Mesenchymal stem cell (in vitro differentiated cells and primary cell): ENCODE measurements around the gene STX1B.

Source experiments
- DNase-seq: peaks from one replicate; pipeline ENCODE4 v3.0.0-alpha.2; 2013
- H2AFZ ChIP-seq: one replicate; pipeline ENCODE4 v1.6.1; 2013; ENCODE audit warnings: low read depth, mild to moderate bottlenecking, control low read depth, inconsistent platforms, low read length, moderate library complexity
- H2AK5ac ChIP-seq: 2 replicates; pipeline ENCODE4 v1.6.1; 2013; ENCODE audit warnings: low read length, moderate library complexity, mild to moderate bottlenecking, inconsistent platforms; ENCODE audit not compliant: severe bottlenecking
- H2BK120ac ChIP-seq: one replicate; pipeline ENCODE4 v1.6.1; 2013; ENCODE audit warnings: low read depth, mild to moderate bottlenecking, inconsistent platforms, low read length, moderate library complexity
- H2BK12ac ChIP-seq, 2 experiments: one replicate each; pipeline ENCODE4 v1.6.1; 2013; ENCODE audit warnings: inconsistent platforms in 2 of 2, low read length in 2 of 2, mild to moderate bottlenecking in 2 of 2, moderate library complexity in 2 of 2, control low read depth in 1 of 2
- H2BK15ac ChIP-seq: one replicate; pipeline ENCODE4 v1.6.1; 2013; ENCODE audit warnings: mild to moderate bottlenecking, low read depth, inconsistent platforms; ENCODE audit not compliant: poor library complexity, severe bottlenecking
- H2BK5ac ChIP-seq: 2 replicates; pipeline ENCODE4 v1.6.1; 2013; ENCODE audit warnings: low read depth, mild to moderate bottlenecking, low read length, control low read depth, inconsistent platforms; ENCODE audit not compliant: poor library complexity, severe bottlenecking
- H3K14ac ChIP-seq, 2 experiments: one replicate each; pipeline ENCODE4 v1.6.1; 2013; ENCODE audit warnings: inconsistent platforms in 2 of 2, low read length in 2 of 2, control low read depth in 1 of 2, mild to moderate bottlenecking in 1 of 2, moderate library complexity in 1 of 2
- H3K18ac ChIP-seq, 2 experiments: one replicate each; pipeline ENCODE4 v1.6.1; 2013; ENCODE audit warnings: inconsistent platforms in 2 of 2, low read length in 2 of 2, control low read depth in 1 of 2, low read depth in 1 of 2, mild to moderate bottlenecking in 1 of 2
- H3K23ac ChIP-seq, 2 experiments: one replicate each; pipeline ENCODE4 v1.6.1; 2013; ENCODE audit warnings: inconsistent platforms in 2 of 2, low read length in 2 of 2, mild to moderate bottlenecking in 2 of 2, moderate library complexity in 2 of 2, control low read depth in 1 of 2
- H3K27ac ChIP-seq: 2 replicates; pipeline ENCODE4 v1.5.1; 2013; ENCODE audit warnings: mild to moderate bottlenecking, moderate library complexity, low read length, control low read depth, inconsistent platforms; ENCODE audit not compliant: poor library complexity, severe bottlenecking
- H3K27me3 ChIP-seq, 2 experiments: 2 replicates each; pipeline versions ENCODE4 v1.6.1 to v1.7.0; 2013; ENCODE audit warnings: low read length in 2 of 2, mild to moderate bottlenecking in 2 of 2, moderate library complexity in 2 of 2, control low read depth in 1 of 2, inconsistent platforms in 1 of 2; ENCODE audit not compliant: control insufficient read depth in 1 of 2, insufficient read depth in 1 of 2
- H3K36me3 ChIP-seq, 2 experiments: 2 replicates each; pipeline versions ENCODE4 v1.6.1 to v1.7.0; 2013; ENCODE audit warnings: low read length in 2 of 2, control low read depth in 1 of 2, inconsistent platforms in 1 of 2, low read depth in 1 of 2, mild to moderate bottlenecking in 1 of 2; ENCODE audit not compliant: insufficient read depth in 2 of 2, control insufficient read depth in 1 of 2
- H3K4ac ChIP-seq, 2 experiments: one replicate each; pipeline ENCODE4 v1.6.1; 2013; ENCODE audit warnings: inconsistent platforms in 2 of 2, low read length in 2 of 2, mild to moderate bottlenecking in 2 of 2, moderate library complexity in 2 of 2, control low read depth in 1 of 2, low read depth in 1 of 2
- H3K4me1 ChIP-seq: 2 replicates; pipeline ENCODE4 v1.6.1; 2013; ENCODE audit warnings: low read depth, low read length, control low read depth; ENCODE audit not compliant: control insufficient read depth, insufficient read depth
- H3K4me2 ChIP-seq: 2 replicates; pipeline ENCODE4 v1.6.1; 2013; ENCODE audit warnings: low read length, mild to moderate bottlenecking, inconsistent platforms; ENCODE audit not compliant: poor library complexity, severe bottlenecking
- H3K4me3 ChIP-seq, 2 experiments: 2 replicates each; pipeline versions ENCODE4 v1.5.1 to v1.7.0; 2013; ENCODE audit warnings: low read length in 2 of 2, mild to moderate bottlenecking in 2 of 2, control low read depth in 1 of 2, low read depth in 1 of 2; ENCODE audit not compliant: insufficient read depth in 1 of 2
- H3K79me1 ChIP-seq: replicated peaks from 2 replicates; pipeline ENCODE4 v1.6.1; 2013; ENCODE audit warnings: mild to moderate bottlenecking, control low read depth, low read length, inconsistent platforms; ENCODE audit not compliant: poor library complexity, severe bottlenecking
- H3K9ac ChIP-seq: 2 replicates; pipeline ENCODE4 v1.7.0; 2013; ENCODE audit warnings: mild to moderate bottlenecking, low read length, moderate library complexity
- H3K9me3 ChIP-seq: 2 replicates; pipeline ENCODE4 v1.7.0; 2013; ENCODE audit warnings: mild to moderate bottlenecking, low read length; ENCODE audit not compliant: control insufficient read depth
- H4K8ac ChIP-seq: one replicate; pipeline ENCODE4 v1.6.1; 2013; ENCODE audit warnings: inconsistent platforms, mild to moderate bottlenecking, low read length, moderate library complexity
- H4K91ac ChIP-seq: one replicate; pipeline ENCODE4 v1.6.1; 2013; ENCODE audit warnings: mild to moderate bottlenecking, low read length, inconsistent platforms
- WGBS: methylation state at CpG from one replicate; pipeline ENCODE4 v1.1.7; 2013; ENCODE audit warnings: mixed read lengths; 5-methylcytosine and 5-hydroxymethylcytosine counted together

The STX1B gene

DNA sequence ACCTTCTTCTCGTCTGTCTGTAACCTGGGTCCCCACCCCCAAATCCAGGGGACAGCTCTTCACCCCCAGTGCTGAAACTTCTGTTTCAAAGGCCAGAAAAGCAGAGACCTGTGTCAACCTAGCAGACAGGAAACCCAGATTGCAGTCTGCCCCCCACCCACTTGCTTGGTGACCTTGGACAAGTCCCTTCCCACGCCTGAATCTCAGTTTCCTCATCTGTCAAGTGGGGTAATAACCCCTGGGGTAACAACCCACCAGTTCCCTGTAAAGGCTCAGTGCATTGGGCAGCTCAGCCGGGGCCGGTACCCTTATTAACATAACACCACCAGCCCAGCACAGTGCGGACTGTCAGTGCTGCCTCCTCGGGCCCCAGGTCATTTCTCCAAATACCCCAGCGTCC lies 1.3 kb downstream of the STX1B start:
- H3K4me2 ChIP-seq, result peak overlapping the region; percentile 28
- DNase-seq, result no peak
- H2BK120ac ChIP-seq, result no peak overlapping the region
- H3K36me3 ChIP-seq, result no peaks in the 10 kb centered on the region
- no peak overlapping the region for H2AFZ ChIP-seq
- H3K27me3 ChIP-seq, result peaks cover 5 to 17% of the 10 kb centered on the region in 2 experiments
- H4K8ac ChIP-seq, result no peak overlapping the region
- no peak overlapping the region for H3K23ac ChIP-seq
- no peak overlapping the region for H4K91ac ChIP-seq
- H3K14ac ChIP-seq, result no peak overlapping the region
- no peak overlapping the region for H3K4ac ChIP-seq
- peak overlapping the region in 1 of 2 experiments; percentile 78 for H3K4me3 ChIP-seq
- H2BK15ac ChIP-seq, result peak overlapping the region; percentile 68
- 84% methylated on average over 7 of the region's 7 CpGs for WGBS
- peaks cover 34% of the 10 kb centered on the region for H3K4me1 ChIP-seq
- peak overlapping the region; percentile 58 for H2AK5ac ChIP-seq
- no peak overlapping the region for H3K27ac ChIP-seq
- no peak overlapping the region for H3K18ac ChIP-seq
- H3K9ac ChIP-seq, result peak overlapping the region; percentile 72
- H3K9me3 ChIP-seq, result no peaks in the 10 kb centered on the region
- H2BK12ac ChIP-seq, result no peak overlapping the region
- H2BK5ac ChIP-seq, result no peak overlapping the region
- peaks cover 7% of the 10 kb centered on the region for H3K79me1 ChIP-seq

DNA sequence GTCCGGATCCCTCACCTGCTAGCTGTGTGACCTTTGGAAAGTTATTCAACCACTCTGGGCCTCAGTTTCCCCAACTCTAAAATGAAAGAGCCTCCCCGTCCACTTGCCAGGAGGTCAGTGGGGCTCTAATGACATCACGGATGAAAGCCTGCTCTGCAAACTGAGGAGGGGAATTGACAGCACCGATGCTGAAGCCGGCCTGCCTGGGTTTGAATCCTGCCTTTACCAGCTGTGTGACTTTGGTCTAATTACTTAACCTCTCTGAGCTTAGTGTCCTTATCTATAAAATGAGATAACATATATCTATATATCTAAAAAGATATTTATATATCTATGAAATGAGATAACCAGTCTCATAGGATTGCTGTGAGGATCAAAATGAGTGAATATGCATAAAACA lies 1.9 kb downstream of the STX1B start:
- Histone ChIP-seq H3K14ac (no peak overlapping the region), H3K4me2 (no peak overlapping the region), H3K23ac (no peak overlapping the region), H2AFZ (no peak overlapping the region), H2BK12ac (no peak overlapping the region), H2BK5ac (no peak overlapping the region), H3K79me1 (peaks cover 7% of the 10 kb centered on the region), H3K18ac (no peak overlapping the region), H4K91ac (no peak overlapping the region), H3K4me1 (peaks cover 34% of the 10 kb centered on the region), H4K8ac (no peak overlapping the region), H3K9me3 (no peaks in the 10 kb centered on the region), H3K27ac (no peak overlapping the region), H3K4ac (no peak overlapping the region), H3K36me3 (no peaks in the 10 kb centered on the region), H3K27me3 (peaks cover 5 to 17% of the 10 kb centered on the region in 2 experiments), H2BK120ac (no peak overlapping the region), H2BK15ac (no peak overlapping the region), H2AK5ac (peak overlapping the region; percentile 11), H3K4me3 (no peak overlapping the region), H3K9ac (peak overlapping the region; percentile 72)
- WGBS, result 88% methylated on average over 5 of the region's 5 CpGs
- no peak for DNase-seq

DNA sequence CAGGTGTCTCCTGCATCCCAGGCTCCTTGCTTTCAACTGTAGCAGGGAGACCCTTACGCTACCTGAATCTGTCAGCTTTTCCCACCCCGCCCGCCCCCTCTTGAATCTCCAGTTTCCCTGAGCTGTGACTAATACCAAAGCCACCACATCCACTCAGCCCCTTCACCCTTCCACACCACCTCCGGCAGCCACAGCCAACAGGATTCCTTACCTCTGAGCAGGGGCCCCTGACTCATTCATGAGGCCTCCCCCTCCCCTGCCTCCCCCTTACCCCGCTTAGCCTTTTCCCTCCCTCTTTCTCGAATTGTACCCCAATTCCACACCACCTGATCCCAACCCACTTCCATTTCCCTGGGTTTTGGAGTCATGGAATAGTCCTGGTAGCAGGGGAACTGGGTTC lies 2.3 kb downstream of the STX1B start:
- Histone ChIP-seq H3K4me1 (peaks cover 35% of the 10 kb centered on the region), H3K9me3 (no peaks in the 10 kb centered on the region), H3K4me3 (no peak overlapping the region), H3K9ac (peak overlapping the region; percentile 57), H3K27me3 (peaks cover 5 to 17% of the 10 kb centered on the region in 2 experiments), H4K91ac (no peak overlapping the region), H3K4me2 (no peak overlapping the region), H2BK120ac (no peak overlapping the region), H2AFZ (no peak overlapping the region), H3K18ac (no peak overlapping the region), H3K79me1 (peaks cover 9% of the 10 kb centered on the region), H2BK12ac (no peak overlapping the region), H2AK5ac (peak overlapping the region; percentile 11), H2BK15ac (no peak overlapping the region), H3K4ac (no peak overlapping the region), H4K8ac (no peak overlapping the region), H3K23ac (no peak overlapping the region), H3K36me3 (no peaks in the 10 kb centered on the region), H2BK5ac (no peak overlapping the region), H3K14ac (no peak overlapping the region), H3K27ac (no peak overlapping the region)
- 28% methylated on average over 6 of the region's 6 CpGs for WGBS
- DNase-seq, result peak; percentile 62

DNA sequence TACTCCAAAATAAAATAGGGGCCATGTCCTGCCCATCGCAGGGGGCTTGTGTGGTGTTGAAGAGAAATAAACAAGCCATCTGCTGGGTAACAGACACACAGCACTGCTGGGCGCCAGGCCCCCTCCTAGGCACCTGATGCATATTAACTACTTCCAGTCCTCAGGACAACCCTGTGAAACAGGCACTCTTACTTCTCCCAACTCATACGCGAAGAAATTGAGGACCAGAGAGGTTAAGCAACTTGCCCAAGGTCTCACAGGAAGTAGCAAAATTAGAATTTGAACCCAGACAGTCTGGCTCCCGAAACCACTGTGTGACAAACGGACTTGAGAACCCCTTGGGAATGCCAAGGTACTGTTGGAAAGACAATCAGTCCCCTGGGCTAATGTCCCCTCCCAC lies 2.8 kb downstream of the STX1B start:
- Histone ChIP-seq H3K18ac (no peak overlapping the region), H2BK120ac (no peak overlapping the region), H3K36me3 (no peaks in the 10 kb centered on the region), H2AK5ac (peak overlapping the region; percentile 77), H2AFZ (no peak overlapping the region), H4K8ac (no peak overlapping the region), H3K27ac (no peak overlapping the region), H2BK15ac (no peak overlapping the region), H3K9ac (no peak overlapping the region), H3K4me1 (peaks cover 38% of the 10 kb centered on the region), H3K27me3 (peaks cover 5 to 17% of the 10 kb centered on the region in 2 experiments), H2BK12ac (no peak overlapping the region), H3K23ac (no peak overlapping the region), H3K14ac (no peak overlapping the region), H3K4ac (no peak overlapping the region), H4K91ac (no peak overlapping the region), H2BK5ac (no peak overlapping the region), H3K4me2 (no peak overlapping the region), H3K9me3 (no peaks in the 10 kb centered on the region), H3K4me3 (no peak overlapping the region), H3K79me1 (peaks cover 9% of the 10 kb centered on the region)
- WGBS, result 71% methylated on average over 6 of the region's 6 CpGs
- DNase-seq, result no peak
